Heart left ventricle (tissue), 13 donors: Measurements from ENCODE around the gene ANKRD35.

ENCODE experiments used
- CTCF ChIP-seq, 12 donors: fragments of 200-600 bp; sonication (generic) in 4 of 12; IDR thresholded peaks; one replicate each; pipeline versions ENCODE4 v1.5.0 to v1.8.0; 2018 to 2022; ENCODE audit warnings: antibody characterized with exemption in 12 of 12, mild to moderate bottlenecking in 5 of 12
- POLR2A ChIP-seq, 2 donors: fragments of 450-650 bp; IDR thresholded peaks; one replicate each; pipeline ENCODE4 v1.6.1; 2017; ENCODE audit warnings: antibody characterized with exemption in 2 of 2, mild to moderate bottlenecking in 2 of 2, moderate library complexity in 2 of 2
- donor health status: ischemic (EF 13 %, LVEDD 7.1; RV severe dilation, severe dysfunction).
- donor health status: DM: no; HTN: yes; CAD: no.
- donor health status: DM: no; HTN: no; CAD: no.
- donor health status: ischemic (EF 25% LVEDD 6.9; RV normal size, moderate dysfunction).
- donor health status: ischemic (EF 25% LVEDD 5.7; RV mildly dilated, moderate dysfunction).
- donor health status: ischemic (EF 35%, LVEDD 5.7; RV mildly dilated, moderate dysfunction).
- donor health status: nonischemic (EF 11% LVEDD 7.7; RV severe dilation, severe dysfunction).
- donor health status: DM: yes; HTN: yes; CAD: no.
- donor health status: PGD.
- donor health status: ischemic (EF 29% LVEDD 5.4; RV normal size, mild dysfunction).
- donor health status: nonischemic (EF 23%, LVEDD 6.1; RV moderate dilation, normal function).

DNA sequence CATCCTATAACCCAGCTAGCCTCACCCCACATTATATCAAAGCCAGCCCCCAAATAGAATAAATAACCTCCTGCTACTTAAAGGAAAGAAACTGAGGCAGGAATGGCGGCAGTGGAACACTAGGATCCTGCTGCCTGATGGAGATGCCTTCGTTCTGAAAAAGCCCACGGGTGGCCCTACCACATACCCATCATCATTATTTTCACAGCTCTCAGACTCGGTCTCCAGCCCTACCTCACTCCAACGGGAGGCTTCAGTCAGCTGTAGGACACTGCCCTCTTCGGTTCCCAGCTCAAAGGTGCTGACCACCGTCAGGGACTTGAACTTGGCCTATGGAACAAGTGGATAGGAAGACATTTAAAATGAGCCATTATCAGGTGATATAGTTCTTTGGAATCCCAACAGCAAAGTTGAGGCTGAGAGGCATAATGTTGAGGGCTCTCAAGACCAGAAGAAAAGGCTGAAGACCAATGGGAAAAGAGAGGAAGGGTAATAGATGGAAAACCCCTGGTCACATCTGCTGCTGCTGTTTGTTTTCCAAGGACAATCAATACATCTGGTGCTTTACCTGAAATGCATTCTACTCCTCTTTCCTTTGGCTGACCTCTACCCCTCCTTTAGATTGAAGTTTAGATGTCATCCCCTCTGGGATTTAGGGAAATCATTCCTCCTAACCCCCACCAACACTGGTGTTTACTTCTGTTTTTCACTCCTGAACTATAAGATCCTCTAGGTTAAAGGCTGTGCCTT is 7.8 kb upstream of the ANKRD35 start:
- TF ChIP-seq POLR2A (IDR thresholded peaks at IDR 0.05) = no peak
- TF ChIP-seq CTCF (IDR thresholded peaks at IDR 0.05) = no peak
